Renal pelvis (tissue), 4 donors: Measurements from ENCODE around the gene L3MBTL3. TPM values are rescaled to one million over a fixed set of nuclear protein-coding genes. Genes with fewer than 3 reads are reported as not detected.
A peak's percentile ranks its signal among the peaks of the same experiment; 100 is the strongest.
"Not testable (repeated sequence)": the region's sequence is repeated elsewhere in the genome, so short reads cannot be mapped to it uniquely, and the experiment has no call there.

Experiments
- DNase-seq: peaks from one replicate; pipeline ENCODE4 v3.0.0-alpha.2; 2013
- polyA plus RNA-seq, 3 donors: library from polyadenylated mRNA; unstranded; fragments of 120-200 nt; gene quantifications; one replicate each; pipeline ENCODE4 v1.2.1, GENCODE V29; 2013; ENCODE audit not compliant: insufficient read length in 3 of 3

L3MBTL3 gene
- polyA plus RNA-seq, 3 donors = 17.3 to 24.1 (median 21.0) TPM

DNA sequence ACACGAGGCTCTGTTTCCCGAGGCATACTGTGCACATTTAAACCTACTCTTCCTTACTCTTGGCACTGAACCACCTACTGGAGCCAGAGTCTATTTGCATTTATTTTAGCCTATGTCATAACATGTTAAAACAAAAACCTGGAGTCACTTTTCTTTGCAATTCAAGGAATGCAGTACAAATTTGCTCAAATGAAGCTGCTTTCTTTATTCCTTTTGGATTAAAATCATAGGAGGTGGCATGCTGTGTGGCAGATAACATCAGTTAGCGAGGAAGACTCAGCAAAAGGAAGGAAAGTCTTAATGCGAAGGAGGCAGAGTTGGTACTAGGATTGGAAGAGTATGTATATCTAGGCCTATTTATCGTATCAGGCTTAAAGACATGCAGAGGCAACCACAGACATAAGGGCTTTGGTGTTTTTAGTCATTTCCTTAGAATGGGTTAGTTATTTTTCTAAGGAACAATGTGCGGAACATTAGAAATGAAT lies 111.4 kb downstream of the L3MBTL3 start:
- no peak for DNase-seq

DNA sequence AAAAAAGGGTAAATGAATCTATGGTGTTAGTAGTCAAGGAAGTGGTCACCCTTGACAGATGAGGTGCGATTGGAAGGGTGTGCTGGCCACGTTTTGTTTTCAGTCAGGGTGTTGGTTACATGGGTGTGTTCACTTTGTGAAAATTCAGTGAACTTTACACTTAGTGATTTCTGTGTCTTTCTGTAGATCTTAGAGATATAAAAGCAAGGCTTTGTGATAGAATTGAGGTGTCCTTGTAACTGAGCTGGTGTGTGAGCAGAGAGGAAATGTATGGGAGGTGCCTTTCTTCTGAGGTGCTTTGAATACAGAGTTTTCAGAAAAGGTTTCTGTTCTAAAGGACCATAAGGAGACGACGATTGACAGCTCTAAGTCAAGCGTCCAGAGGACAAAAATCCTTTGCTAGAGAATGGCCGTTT lies 113.9 kb downstream of the L3MBTL3 start:
- DNase-seq = no peak

DNA sequence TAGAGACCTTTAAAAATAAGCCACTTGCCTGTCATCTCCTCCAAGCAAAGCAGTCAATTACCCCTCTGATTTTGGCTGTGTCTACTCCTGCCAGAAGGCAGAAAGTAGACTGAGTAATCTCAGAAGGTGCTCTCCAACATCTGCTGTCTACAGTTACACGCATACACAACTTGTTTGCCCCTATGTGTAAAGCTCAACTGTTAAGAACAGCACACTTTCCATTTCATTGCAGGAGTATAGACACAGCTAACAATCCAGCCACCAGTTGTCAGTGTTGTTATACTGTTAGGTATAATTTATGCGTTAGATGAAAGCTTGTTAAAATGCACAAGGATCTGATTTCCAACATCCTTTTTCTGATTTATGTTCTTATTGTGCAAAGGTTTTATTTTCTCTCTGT lies 116.2 kb downstream of the L3MBTL3 start:
- peak; percentile 1 for DNase-seq

DNA sequence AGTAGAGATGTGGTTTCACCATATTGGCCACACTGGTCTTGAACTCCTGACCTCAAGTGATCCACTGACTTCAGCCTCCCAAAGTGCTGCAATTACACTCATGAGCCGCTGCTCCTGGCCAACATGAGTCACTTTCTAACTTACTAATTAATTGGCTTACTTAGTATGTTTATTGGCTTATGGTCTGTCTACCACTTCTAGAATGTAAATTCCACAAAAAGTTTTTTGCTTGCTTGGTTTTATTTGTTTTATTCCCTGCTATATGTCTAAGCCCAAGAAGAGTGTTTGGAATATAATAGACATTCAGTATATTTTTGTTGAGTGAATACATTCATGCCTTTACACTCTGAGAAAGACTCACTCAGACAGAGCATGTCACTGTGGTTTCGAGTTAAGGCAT lies 118.4 kb downstream of the L3MBTL3 start:
- no peak for DNase-seq

DNA sequence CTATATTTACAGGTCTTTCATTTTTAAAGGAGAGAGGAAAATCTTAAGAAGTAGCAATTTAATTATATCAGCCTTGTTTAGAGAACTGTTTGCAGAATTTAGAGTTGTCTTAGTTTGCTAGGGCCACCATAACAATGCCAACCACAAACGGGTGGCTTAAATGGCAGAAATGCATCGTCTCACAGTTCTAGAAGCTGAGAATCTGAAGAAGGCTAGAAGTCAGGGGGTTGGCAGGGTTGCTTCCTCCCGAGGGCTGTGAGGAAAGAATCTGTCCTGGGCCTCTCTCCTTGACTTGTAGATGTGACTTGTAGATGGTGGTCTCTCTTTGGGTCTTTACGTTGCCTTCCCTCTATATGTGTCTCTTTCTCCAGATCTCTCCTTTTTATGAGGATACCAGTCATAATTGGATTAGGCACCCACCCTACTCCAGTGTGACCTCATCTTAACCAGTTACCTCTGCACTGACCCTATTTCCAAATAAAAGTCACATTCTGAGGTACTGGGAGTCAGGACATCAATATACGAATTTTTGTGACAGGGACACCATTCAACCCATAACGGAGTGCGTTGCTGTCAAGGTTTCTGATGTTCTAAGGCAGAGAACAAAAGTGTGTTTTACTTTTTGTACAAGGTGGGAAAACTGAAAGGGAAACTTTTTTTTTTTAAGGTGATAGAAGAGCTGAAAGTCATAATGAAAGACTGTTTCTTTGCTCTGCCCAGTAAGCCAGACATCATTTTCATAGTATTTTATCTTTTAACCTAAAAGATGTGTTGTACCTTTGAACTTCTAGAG lies 119.9 kb downstream of the L3MBTL3 start:
- no peak for DNase-seq

DNA sequence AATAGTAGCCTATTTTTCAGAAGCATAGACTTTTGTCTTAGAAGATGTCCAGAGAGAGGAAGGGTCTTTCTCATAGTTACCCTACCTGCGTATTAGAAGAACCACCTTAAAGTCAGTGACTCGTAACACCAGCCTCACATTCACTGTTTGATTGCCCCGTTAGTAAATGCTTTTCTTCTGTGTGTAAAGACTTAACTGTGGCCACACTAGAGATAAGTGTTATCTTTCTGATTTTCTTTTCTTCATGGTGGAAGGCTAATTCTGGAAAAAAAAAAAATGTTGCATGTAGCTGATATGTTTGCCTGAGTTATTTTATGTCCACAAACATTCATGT lies 120.5 kb downstream of the L3MBTL3 start:
- no peak for DNase-seq

DNA sequence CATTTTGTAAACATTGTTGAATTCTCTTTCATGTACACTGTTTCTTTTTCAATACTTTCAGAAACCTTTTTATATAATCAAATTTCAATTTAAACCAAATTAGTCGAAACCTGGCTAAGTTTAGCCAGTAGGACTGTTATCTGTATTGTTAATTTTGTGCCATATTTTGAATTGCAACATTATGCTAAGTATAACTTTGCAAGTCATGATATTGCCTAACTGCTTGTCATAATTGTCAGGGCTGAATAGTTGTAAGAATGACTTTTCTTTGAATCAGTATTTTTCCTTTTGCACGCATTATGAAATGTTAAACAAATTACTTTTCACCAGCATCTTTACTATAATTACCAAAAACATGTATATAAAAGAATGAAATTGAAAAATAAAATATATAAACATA lies 121.7 kb downstream of the L3MBTL3 start:
- DNase-seq = no peak

DNA sequence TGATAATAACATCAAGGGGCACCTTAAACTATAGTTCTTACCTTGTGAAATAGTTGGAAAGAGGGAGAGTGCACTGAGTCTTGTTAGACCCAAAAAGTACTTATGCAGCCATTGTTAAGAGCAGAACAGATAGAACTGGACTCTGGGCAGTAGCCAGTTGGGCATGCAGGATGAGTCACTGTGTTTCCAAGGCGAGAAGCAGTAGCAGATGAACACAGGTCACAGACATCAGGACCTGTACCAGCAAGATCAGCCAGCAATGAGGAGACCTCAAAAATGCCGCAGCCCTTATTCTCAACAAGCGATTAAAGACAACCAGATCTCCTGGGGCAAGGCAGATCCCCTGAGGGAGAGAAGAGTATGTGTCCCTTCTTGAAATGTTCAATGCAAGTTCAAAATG lies 125.3 kb downstream of the L3MBTL3 start:
- no peak for DNase-seq

DNA sequence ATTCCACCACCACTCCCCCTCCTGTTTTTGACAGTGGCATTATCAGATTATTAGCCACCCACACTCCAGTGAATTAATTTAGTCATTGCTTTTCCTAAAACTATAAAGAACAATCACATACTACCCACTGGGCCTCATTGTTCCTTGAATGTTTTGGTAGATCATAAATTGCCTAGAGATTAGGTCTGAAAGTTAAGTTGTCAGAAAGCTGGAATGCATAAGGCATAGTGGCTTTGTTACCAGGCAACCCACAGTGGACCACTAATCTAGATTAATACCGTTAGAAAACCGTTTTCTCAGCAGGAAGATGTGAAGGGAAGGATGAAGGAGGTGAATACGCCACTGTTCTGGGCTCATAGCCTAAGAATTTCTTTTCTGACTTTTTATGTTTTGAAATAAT lies 128.7 kb downstream of the L3MBTL3 start:
- no peak for DNase-seq

DNA sequence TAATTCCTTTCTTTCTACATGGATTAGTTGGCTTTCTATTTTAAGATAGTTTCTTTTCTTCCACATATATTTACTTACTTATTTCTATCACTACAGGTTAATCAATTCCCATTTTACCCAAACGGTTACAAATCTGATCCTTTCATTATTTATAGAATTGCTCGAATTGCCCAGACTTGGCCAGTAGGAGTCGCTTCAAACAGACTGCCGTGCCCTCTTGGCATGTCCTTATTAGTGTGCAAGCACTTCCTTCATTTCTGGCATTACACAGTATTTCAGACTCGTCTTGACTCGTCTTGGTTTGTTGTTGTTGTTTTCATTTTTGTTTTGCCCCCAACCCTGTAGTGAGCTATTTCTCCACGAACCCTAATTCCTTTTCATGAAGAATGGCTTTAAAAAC lies 129.8 kb downstream of the L3MBTL3 start:
- no peak for DNase-seq

DNA sequence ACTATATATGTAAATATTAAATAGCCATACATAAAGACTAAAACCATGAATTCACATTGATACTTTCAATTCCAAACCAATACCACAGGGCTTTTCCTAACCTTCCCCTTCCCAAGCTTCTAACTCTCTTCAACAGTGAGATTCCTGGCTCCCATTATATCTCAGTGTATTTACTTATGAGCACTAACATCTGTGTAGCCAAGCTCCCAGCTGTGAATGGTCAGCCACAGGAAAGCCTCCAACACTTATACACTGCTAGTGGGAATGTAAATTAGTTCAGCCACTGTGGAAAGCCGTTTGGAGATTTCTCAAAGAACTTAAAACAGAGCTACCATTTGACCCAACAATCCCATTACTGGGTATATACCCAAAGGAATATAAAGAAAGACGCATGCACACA lies 130.6 kb downstream of the L3MBTL3 start:
- not testable (repeated sequence) for DNase-seq

DNA sequence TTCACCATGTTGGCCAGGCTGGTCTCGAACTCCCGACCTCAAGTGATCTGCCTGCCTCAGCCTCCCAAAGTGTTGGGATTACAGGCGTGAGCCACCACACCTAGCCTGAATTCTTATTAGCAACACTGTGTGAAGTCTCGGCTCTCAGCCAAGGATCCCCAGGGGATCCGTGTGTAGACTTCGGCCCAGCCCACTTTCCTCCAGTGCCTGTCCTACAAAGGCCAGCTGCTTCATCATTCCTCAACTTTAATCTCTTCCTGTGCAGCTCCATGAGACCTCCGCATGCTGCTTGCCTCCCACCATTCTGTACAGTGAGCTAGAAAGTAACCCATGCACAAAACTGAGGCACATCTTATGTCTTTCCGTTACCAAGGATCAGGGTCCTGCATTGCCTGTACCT lies 132.5 kb downstream of the L3MBTL3 start:
- DNase-seq = no peak

DNA sequence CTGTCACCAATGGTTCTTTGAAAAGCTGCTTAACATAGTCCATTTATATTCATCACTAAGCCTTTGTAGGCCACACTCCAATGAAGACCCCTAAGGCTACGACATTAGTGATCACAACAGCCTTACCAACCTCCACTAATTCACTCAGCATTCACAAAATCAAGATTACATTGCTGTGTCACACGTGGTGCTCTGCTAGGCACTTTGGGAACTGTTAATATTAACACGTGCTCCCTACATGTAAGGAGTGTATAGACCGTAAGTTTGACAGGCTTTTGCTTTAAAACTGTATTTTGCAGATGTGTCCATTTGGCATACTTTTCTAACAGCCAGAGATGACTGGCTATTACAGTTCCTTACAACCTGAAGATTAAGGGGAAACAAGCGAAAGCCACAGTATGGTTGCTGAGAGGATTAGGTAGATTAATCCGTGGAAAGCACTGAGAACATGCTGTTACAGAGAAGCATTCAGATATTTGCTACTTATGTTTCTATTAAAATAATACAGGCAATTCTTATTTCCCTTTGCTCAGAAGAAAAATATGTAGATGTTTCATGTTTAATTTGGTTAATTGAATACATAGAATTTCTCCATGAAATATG lies 134.6 kb downstream of the L3MBTL3 start:
- DNase-seq = no peak

DNA sequence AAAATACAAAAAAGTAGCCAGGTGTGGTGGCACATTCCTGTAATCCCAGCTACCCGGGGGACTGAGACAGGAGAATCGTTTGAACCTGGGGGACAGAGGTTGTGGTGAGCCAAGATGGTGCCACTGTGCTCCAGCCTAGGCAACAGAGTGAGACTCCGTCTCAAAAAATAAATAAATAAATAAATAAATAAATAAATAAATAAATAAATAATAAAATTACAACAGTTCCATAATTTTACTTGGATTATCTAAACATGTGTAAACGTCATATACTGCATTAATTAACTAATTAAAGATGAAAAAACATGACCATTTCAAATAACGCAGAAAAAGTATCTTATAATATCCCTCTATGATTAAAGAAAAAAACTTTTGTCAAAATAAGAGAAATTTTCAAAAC lies 138.5 kb downstream of the L3MBTL3 start:
- DNase-seq = no peak

DNA sequence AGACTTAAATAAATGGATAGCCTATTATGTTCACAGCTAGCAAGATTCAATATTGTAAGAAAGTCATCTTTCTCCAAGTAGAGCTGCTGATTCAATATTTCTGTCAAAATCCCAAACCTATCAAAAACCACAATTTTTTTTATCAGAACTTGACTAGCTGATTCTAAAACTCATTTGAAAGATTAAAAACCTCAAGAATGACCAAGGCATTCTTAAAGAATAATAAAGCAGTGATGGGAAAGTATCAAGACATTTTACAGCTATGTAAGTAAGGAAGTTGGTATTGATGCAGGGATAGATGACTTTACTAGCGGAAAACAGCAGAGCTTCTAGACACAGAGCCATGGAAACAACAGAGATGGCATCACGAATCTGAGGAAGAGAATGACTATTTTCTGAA lies 139.7 kb downstream of the L3MBTL3 start:
- no peak for DNase-seq

DNA sequence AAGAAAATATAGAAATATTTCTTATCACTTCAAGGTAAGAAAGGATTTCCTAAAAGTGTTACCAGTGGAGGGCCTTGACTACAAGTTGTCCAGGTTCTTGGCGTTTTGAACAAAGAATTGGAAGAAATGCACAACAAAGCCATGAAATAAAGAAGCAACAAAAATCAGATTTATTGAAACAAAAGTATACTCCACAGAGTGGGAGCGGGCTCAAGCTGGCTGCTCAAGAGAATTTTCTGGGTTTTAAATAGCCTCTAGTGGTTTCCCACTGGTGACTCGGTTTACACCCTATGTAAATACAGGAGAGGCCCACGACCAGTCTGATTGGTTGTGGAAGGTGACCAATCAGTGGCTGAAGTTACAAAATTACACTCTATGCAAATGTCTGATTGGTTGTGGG lies 140.2 kb downstream of the L3MBTL3 start:
- DNase-seq = no peak

DNA sequence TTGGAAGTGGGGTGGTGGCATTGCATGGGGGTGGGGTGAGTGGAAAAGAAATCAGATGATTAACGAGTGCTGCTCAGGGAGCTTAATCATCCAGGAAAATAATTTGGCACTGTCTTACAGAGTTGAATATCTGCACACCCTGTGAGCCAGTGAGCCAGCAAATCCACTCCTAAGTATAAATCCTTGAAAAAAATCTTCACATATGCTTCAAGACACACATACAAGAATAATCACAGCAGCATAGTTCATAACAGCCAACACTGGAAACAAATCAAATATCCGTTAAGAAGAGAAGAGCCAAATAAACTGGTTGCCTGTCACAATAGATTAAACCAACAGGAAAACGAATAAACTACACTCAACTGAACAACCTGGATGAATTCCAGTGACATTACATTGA lies 141.6 kb downstream of the L3MBTL3 start:
- DNase-seq = no peak

DNA sequence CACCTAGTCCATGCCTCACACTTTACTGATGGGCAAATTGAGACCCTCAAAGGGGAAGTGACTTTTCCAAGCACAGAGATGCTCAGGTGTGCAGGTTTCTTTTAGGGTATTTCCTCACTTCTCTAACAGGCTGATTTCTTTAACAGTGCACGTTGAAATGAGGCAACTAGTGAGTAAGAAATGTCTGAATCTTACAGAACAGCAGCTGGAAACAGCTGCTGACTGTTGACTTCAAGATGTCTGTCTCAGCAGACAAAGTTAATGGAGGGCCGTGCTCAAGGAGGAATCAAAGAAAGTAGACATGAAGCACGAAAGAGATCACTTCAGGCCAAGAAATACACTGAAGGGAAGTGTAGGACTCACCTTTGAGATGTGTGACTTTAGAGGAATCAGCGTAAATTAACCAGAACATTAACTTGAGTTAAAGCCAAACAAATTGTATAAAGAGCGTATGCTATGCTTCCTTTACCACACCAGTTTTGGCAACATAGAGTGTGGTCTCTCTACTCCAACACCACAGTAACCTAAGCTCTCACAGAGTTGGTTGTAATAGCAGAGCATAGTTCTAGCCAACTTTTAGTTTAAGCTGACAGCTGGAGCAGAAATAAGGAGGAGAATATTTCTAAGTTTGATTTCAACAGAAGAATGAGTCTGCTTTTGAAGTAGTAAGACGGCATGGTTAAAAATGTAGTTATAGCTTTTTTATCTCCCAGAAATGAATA lies 143.5 kb downstream of the L3MBTL3 start:
- peak; percentile 46 for DNase-seq

DNA sequence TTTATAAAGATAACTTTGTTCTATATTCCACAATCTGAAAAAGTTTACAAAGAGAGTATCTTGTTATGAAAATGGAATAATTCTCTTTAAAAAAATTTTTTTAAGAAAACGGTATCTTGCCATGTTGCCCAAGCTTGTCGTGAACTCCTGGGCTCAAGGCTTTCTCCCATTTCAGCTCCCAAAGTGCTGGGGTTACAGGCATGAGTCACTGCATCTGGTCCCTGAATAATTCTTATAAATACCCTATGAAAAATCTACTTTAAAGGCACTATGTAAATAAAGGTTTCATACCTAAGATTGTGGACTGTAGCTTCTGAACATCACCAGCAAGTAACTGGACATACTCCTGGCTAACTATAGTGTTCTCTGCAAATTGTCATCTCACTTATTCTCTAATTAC lies 144.0 kb downstream of the L3MBTL3 start:
- no peak for DNase-seq

DNA sequence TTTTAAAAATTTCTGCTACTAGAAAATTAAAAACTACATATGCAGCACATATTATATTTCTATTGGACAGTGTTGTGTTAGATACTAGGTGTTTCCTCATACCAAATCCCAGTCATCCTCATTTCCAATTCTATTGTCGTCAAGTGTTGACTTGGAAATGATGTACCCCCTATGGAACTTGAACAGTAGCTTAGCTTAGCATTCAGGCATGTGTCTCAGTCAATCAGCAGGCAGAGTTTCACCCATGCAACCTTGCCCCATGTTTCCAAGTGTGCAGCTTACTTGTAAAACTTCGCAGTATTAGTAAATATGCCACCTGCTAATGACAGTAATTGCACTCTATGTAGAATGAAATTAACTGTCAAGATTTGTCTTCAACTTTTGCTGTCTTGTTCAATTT lies 144.9 kb downstream of the L3MBTL3 start:
- DNase-seq = no peak

DNA sequence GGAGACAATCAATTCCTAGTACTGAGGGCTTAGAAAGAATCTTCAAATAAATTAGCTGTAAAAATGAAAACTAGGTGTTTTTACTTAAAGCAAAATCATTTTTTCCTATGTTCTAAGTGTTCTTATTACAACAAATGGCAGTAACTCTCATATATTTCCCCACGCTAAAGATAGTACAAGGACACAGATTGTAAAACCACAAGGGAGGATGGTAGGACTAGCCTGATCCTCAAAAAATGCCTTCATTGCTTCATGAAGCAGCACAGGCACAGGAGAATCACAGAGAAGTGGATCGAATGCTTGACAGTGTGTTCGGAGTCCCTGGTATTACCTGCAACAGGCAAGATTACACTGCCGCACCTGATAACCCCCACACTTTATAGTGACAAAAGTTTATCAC lies 145.9 kb downstream of the L3MBTL3 start:
- DNase-seq = no peak

DNA sequence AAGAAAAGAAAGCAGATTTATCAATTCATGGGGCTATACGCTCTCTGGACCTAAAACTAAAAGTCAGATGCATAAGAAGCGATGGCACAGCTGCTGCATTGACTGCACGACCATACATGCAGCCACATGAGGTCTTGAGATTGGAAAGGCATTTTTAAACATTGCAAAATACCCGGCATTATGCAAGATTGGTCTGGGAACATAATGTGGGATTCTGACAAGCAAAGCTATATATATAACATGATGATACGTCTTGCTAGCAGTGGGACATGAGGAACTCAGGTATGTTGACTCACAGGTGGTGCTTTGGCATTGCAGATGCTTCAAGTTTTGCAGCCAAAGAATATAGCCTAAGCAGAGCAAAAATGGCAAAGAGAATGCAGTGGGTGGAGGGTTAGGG lies 149.3 kb downstream of the L3MBTL3 start:
- DNase-seq = no peak

DNA sequence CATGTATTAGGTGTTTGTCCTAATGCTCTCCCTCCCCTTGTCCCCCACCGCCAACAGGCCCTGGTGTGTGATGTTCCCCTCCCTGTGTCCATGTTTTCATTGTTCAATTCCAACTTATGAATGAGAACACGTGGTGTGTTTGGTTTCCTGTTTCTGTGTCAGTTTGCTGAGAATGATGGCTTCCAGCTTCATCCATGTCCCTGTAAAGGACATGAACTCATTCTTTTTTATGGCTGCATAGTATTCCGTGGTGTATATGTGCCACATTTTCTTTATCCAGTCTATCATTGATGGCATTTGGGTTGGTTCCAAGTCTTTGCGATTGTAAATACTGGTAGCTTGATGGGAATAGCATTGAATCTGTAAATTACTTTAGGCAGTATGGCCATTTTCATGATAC lies 151.8 kb downstream of the L3MBTL3 start:
- DNase-seq = not testable (repeated sequence)
